CD8-positive, alpha-beta memory T cell (primary cell): Measurements from ENCODE around the gene LEP. TPM values are rescaled to one million over a fixed set of nuclear protein-coding genes. Genes with fewer than 3 reads are reported as not detected.

Source experiments
- CTCF ChIA-PET: fragments of 350-600 bp; sonication (Branson Sonifier 250); formaldehyde crosslinking; loops from one replicate; lab custom pipeline; 2021; ENCODE audit warnings: antibody characterized with exemption; lab: Charles Lee
- POLR2A ChIA-PET: fragments of 350-600 bp; sonication (Branson Sonifier 250); formaldehyde crosslinking; loops from one replicate; lab custom pipeline; 2021; ENCODE audit warnings: antibody characterized with exemption; lab: Charles Lee
- DNase-seq, 5 donors: peaks; one replicate each; pipeline versions ENCODE4 v3.0.0 to v3.0.0-alpha.2; 2020 to 2022; ENCODE audit warnings: mixed read lengths in 1 of 5
- H3K27ac ChIP-seq: one replicate; pipeline ENCODE4 v1.7.0; 2013; ENCODE audit warnings: low read depth, mild to moderate bottlenecking, low read length, moderate library complexity
- H3K27me3 ChIP-seq: 2 replicates; pipeline ENCODE4 v1.7.0; 2013; ENCODE audit warnings: low read length, mild to moderate bottlenecking; ENCODE audit not compliant: insufficient read depth, poor library complexity, severe bottlenecking
- H3K36me3 ChIP-seq: 2 replicates; pipeline ENCODE4 v1.7.0; 2013; ENCODE audit warnings: mild to moderate bottlenecking, low read length, moderate library complexity; ENCODE audit not compliant: insufficient read depth
- H3K4me1 ChIP-seq: 2 replicates; pipeline ENCODE4 v1.7.0; 2013; ENCODE audit warnings: mild to moderate bottlenecking, low read length, moderate library complexity; ENCODE audit not compliant: insufficient read depth
- H3K4me3 ChIP-seq: 2 replicates; pipeline ENCODE4 v1.7.0; 2013; ENCODE audit warnings: mild to moderate bottlenecking, low read length
- H3K9me3 ChIP-seq: 2 replicates; pipeline ENCODE4 v1.7.0; 2013; ENCODE audit warnings: mild to moderate bottlenecking, low read length
- H3K27ac Mint-ChIP-seq, 8 donors: one replicate each; pipeline ENCODE4 v1.8.0; 2020 to 2021; ENCODE audit warnings: mixed read lengths in 8 of 8, mild to moderate bottlenecking in 6 of 8, inconsistent platforms in 3 of 8, moderate library complexity in 3 of 8
- H3K27me3 Mint-ChIP-seq, 2 donors: one replicate each; pipeline ENCODE4 v1.8.0; 2020 to 2021; ENCODE audit warnings: mixed read lengths in 2 of 2, mild to moderate bottlenecking in 1 of 2, moderate library complexity in 1 of 2
- H3K36me3 Mint-ChIP-seq, 3 donors: one replicate each; pipeline ENCODE4 v1.8.0; 2020 to 2021; ENCODE audit warnings: mixed read lengths in 3 of 3, inconsistent platforms in 1 of 3, mild to moderate bottlenecking in 1 of 3
- H3K4me1 Mint-ChIP-seq, 3 donors: one replicate each; pipeline ENCODE4 v1.8.0; 2020 to 2021; ENCODE audit warnings: mixed read lengths in 3 of 3, inconsistent platforms in 1 of 3, mild to moderate bottlenecking in 1 of 3
- H3K4me3 Mint-ChIP-seq, 7 donors: one replicate each; pipeline ENCODE4 v1.8.0; 2020 to 2021; ENCODE audit warnings: mixed read lengths in 7 of 7, mild to moderate bottlenecking in 6 of 7, moderate library complexity in 4 of 7, inconsistent platforms in 2 of 7
- H3K9me3 Mint-ChIP-seq, 5 donors: one replicate each; pipeline ENCODE4 v1.8.0; 2020 to 2022; ENCODE audit warnings: mixed read lengths in 5 of 5, mild to moderate bottlenecking in 3 of 5, moderate library complexity in 2 of 5, inconsistent platforms in 1 of 5
- polyA plus RNA-seq: library from polyadenylated mRNA; unstranded; fragments of 300-500 nt; fragmentation: Illumina TruSeq; gene quantifications from one replicate; pipeline ENCODE4 v1.2.3, GENCODE V29; 2021
- total RNA-seq, 2 experiments: library from RNA; stranded (reverse); gene quantifications; one replicate each; pipeline ENCODE4 v1.2.3, GENCODE V29; 2021

Gene LEP
- total and polyA plus RNA-seq, 3 experiments from 2014 or later = not detected

- H3K27ac ChIP-seq = no peak overlapping the region
- H3K4me3 Mint-ChIP-seq = no peak overlapping the region
- peak overlapping the region in 2 of 8 donors; percentile 3 to 20 for H3K27ac Mint-ChIP-seq
- no peaks in the 10 kb centered on the region for H3K4me1 Mint-ChIP-seq
- DNase-seq = no peak
- CTCF ChIA-PET = no interaction called here
- peaks cover 24% of the 10 kb centered on the region for H3K36me3 ChIP-seq
- no peak overlapping the region for H3K4me3 ChIP-seq
- peaks cover 7 to 57% (median 28%) of the 10 kb centered on the region in 3 donors for H3K36me3 Mint-ChIP-seq
- H3K27me3 ChIP-seq = no peaks in the 10 kb centered on the region
- H3K9me3 Mint-ChIP-seq = no peaks in the 10 kb centered on the region
- H3K27me3 Mint-ChIP-seq = peaks cover 0 to 1% of the 10 kb centered on the region in 2 donors
- no peaks in the 10 kb centered on the region for H3K9me3 ChIP-seq
- no peaks in the 10 kb centered on the region for H3K4me1 ChIP-seq
- POLR2A ChIA-PET = no interaction called here
Measured at GRCh38 chr7:128304212-128304611, 63.1 kb downstream of the LEP start.

- Histone ChIP-seq H3K4me1 (no peaks in the 10 kb centered on the region), H3K36me3 (peaks cover 45% of the 10 kb centered on the region)
Measured at GRCh38 chr7:128307061-128307460, 66.0 kb downstream of the LEP start.

More at GRCh38 chr7:128307061-128307460, 66.0 kb downstream of the LEP start:
- Histone ChIP-seq H3K27me3 (no peaks in the 10 kb centered on the region), H3K4me3 (no peak overlapping the region), H3K9me3 (no peaks in the 10 kb centered on the region), H3K27ac (no peak overlapping the region)
- H3K36me3 Mint-ChIP-seq = peaks cover 7 to 84% (median 39%) of the 10 kb centered on the region in 3 donors
- H3K9me3 Mint-ChIP-seq = no peaks in the 10 kb centered on the region
- no peak for DNase-seq
- ChIA-PET CTCF (interaction anchor here (1.2 kb wide), 1 partner anchor 15 kb away, joined by 5 read pairs; no protein-coding TSS in a partner anchor), POLR2A (no interaction called here)
- H3K4me3 Mint-ChIP-seq = no peak overlapping the region
- H3K4me1 Mint-ChIP-seq = no peaks in the 10 kb centered on the region
- H3K27me3 Mint-ChIP-seq = no peaks in the 10 kb centered on the region
- peak overlapping the region in 3 of 8 donors; percentile 11 to 37 (median 30) for H3K27ac Mint-ChIP-seq

Other genes starting within 250 kb of the LEP start
- under 1 TPM; 0.15 to 0.51 TPM for gene LRRC4, start 209.8 kb upstream of the LEP start, total RNA-seq
- not detected for gene LRRC4, start 209.8 kb upstream of the LEP start, polyA plus RNA-seq
- gene RBM28, start 102.6 kb downstream of the LEP start, total RNA-seq = 10 to 100 TPM; 77.7 to 77.8 TPM
- 10.0 TPM for gene RBM28, start 102.6 kb downstream of the LEP start, polyA plus RNA-seq
- gene PRRT4, start 120.4 kb downstream of the LEP start, total RNA-seq = under 1 TPM; 0.22 to 0.35 TPM
- 0.09 TPM for gene PRRT4, start 120.4 kb downstream of the LEP start, polyA plus RNA-seq
- gene IMPDH1, start 168.7 kb downstream of the LEP start, total RNA-seq = 10 to 100 TPM; 69.1 to 70.4 TPM
- 48.3 TPM for gene IMPDH1, start 168.7 kb downstream of the LEP start, polyA plus RNA-seq
- 10 to 100 TPM; 16.7 to 17.5 TPM for gene HILPDA, start 214.6 kb downstream of the LEP start, total RNA-seq
- gene HILPDA, start 214.6 kb downstream of the LEP start, polyA plus RNA-seq = 2.5 TPM
- 10 to 100 TPM; 58.6 to 59.5 TPM for gene METTL2B, start 235.5 kb downstream of the LEP start, total RNA-seq
- gene METTL2B, start 235.5 kb downstream of the LEP start, polyA plus RNA-seq = 38.3 TPM